HG03378 (cell line): ENCODE measurements around the gene TMCO4.
"Not testable (repeated sequence)": the region's sequence is repeated elsewhere in the genome, so short reads cannot be mapped to it uniquely, and the experiment has no call there.

Source experiments
- ATAC-seq: cut with Tn5 transposase; IDR thresholded peaks from one replicate; pipeline ENCODE4 v1.9.1; 2021; ENCODE audit warnings: mild to moderate bottlenecking, moderate library complexity; ENCODE audit not compliant: unreplicated experiment

TMCO4 gene

GRCh38 chr1:19799230-19800075 is at the start of gene TMCO4:
TMCO4 (minus strand) TSS chr1:19799916; CDS start chr1:19780758, 19,158 bp downstream.
- ATAC-seq = no peak

- ATAC-seq = not testable (repeated sequence)
These were observed 49.6 kb upstream of the TMCO4 start for GRCh38 chr1:19849307-19849706.

- ATAC-seq = not testable (repeated sequence)
These were observed 47.6 kb upstream of the TMCO4 start for GRCh38 chr1:19847334-19847733.

- no peak for ATAC-seq
These were observed 46.6 kb upstream of the TMCO4 start for GRCh38 chr1:19846338-19846737.

GRCh38 chr1:19845555-19845954 is 45.8 kb upstream of the TMCO4 start:
- no peak for ATAC-seq

- no peak for ATAC-seq
These were observed 45.2 kb upstream of the TMCO4 start for GRCh38 chr1:19844731-19845495.

GRCh38 chr1:19840228-19840627 is 40.5 kb upstream of the TMCO4 start:
- ATAC-seq = no peak

GRCh38 chr1:19837866-19838265 is 38.1 kb upstream of the TMCO4 start:
- no peak for ATAC-seq

GRCh38 chr1:19835578-19835977 is 35.9 kb upstream of the TMCO4 start:
- ATAC-seq = no peak

GRCh38 chr1:19831441-19831840 is 31.7 kb upstream of the TMCO4 start:
- no peak for ATAC-seq

- no peak for ATAC-seq
These were observed 28.8 kb upstream of the TMCO4 start for GRCh38 chr1:19828546-19828945.

GRCh38 chr1:19825298-19825697 is 25.6 kb upstream of the TMCO4 start:
- ATAC-seq = no peak

- no peak for ATAC-seq
These were observed 24.8 kb upstream of the TMCO4 start for GRCh38 chr1:19824541-19824940.

- ATAC-seq = no peak
These were observed 24.3 kb upstream of the TMCO4 start for GRCh38 chr1:19824036-19824435.

GRCh38 chr1:19819701-19820100 is 20.0 kb upstream of the TMCO4 start:
- ATAC-seq = no peak

GRCh38 chr1:19818324-19818723 is 18.6 kb upstream of the TMCO4 start:
- ATAC-seq = no peak

- no peak for ATAC-seq
These were observed 17.4 kb upstream of the TMCO4 start for GRCh38 chr1:19817160-19817559.

- not testable (repeated sequence) for ATAC-seq
These were observed 17.0 kb upstream of the TMCO4 start for GRCh38 chr1:19816737-19817086.

- no peak for ATAC-seq
These were observed 16.4 kb upstream of the TMCO4 start for GRCh38 chr1:19815801-19816736.

- ATAC-seq = no peak
These were observed 15.2 kb upstream of the TMCO4 start, which contains the start of gene RNF186 for GRCh38 chr1:19814681-19815503. RNF186 (minus strand) TSS chr1:19815283; CDS start chr1:19815101, 182 bp downstream.
